Activated CD4-positive, alpha-beta T cell treated with anti-CD3 and anti-CD28 coated beads, Interleukin-2, amount 50 U/mL, for 24 hours (primary cell): ENCODE data around the gene AHCYL1.
A peak's percentile ranks its signal among the peaks of the same experiment; 100 is the strongest.

Experiments
- DNase-seq, 2 donors: peaks; one replicate each; pipeline ENCODE4 v3.0.0-alpha.2; 2020; ENCODE audit warnings: low read depth in 1 of 2, low spot score in 1 of 2

Gene AHCYL1

GRCh38 chr1:110059133-110059863 lies 74.7 kb downstream of the AHCYL1 start:
- DNase-seq: no peak

DNA sequence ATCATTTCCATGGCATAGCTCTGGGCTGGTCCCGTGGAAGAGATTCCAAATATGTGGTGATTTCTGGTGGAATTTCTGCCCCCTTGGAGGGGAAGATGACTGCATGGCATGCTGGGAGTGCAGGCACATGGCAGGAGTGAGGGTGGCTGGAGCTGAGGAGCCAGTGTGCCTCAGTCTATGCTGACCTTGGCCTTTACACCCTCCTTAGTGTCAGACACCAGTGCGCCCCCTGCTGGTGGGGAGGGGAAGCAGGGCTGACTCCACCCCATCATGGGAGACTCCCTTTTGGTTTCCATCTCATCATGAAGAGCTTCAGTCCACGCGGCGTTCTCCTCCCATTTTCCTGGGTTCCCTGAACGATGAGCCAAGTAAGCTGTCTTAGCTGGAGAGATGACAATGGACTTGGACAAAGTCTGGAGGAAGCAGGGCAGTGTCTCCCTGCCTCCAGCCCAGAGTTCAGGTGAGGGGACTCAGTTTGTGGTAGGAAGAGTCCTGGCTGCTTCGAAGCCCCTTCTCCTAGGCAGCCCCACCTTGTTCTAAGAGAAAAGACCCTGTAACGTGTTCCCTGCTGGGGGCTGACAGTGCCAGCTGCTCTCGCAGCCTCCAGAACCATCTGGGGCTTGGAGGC lies 75.6 kb downstream of the AHCYL1 start:
- DNase-seq: peak; percentile 55 to 63

- no peak for DNase-seq
Measured at GRCh38 chr1:110060662-110061060, 76.1 kb downstream of the AHCYL1 start.

GRCh38 chr1:110061341-110061740 lies 76.8 kb downstream of the AHCYL1 start:
- DNase-seq: no peak

DNA sequence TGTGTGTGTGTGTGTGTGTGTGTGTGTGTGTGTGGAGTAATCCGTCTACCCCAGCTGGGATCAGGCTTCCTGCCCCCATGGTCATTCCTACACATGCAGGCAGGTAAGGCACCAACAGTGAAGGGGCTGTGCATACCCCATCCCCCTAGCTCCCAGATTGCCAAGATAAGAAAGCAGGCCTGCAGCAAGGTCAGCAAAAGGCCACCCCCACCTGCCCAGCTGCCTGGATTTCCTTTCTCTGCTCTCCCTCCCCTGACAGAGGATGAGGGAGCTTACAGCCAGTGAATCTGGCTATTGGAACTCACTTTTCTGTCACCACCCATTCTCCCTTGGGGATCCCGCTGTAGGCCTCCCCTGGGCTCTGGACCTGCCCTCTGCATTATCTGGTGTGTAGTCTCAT lies 78.0 kb downstream of the AHCYL1 start:
- DNase-seq: no peak

GRCh38 chr1:110063781-110064180 lies 79.2 kb downstream of the AHCYL1 start:
- no peak for DNase-seq

- DNase-seq: no peak
Measured at GRCh38 chr1:110064576-110065337, 80.2 kb downstream of the AHCYL1 start.

GRCh38 chr1:110065841-110066240 lies 81.3 kb downstream of the AHCYL1 start:
- DNase-seq: no peak

DNA sequence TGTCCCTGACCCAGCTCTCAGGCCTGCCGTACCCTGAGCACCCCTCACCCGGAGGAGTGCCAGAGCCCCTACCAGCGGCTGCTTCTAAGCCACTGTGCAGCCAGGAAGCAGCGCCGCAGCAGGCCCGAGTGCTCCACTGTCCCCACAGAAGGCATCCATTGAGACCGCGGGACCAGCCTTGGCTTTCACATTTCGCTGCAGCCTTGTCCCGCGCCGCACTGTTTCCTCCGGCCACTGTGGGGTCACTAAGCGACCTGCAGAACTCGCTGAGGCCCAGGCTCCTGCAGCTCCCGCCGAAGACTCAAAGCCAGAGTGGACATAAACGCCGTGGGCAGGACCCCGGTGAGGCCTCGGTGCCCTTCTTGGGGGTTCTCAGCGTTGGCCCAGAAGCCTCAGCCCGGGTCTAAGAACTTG lies 82.9 kb downstream of the AHCYL1 start:
- no peak for DNase-seq

- DNase-seq: no peak
Measured at GRCh38 chr1:110067893-110068645, 83.5 kb downstream of the AHCYL1 start.

GRCh38 chr1:110068646-110069403 lies 84.3 kb downstream of the AHCYL1 start:
- DNase-seq: no peak

DNA sequence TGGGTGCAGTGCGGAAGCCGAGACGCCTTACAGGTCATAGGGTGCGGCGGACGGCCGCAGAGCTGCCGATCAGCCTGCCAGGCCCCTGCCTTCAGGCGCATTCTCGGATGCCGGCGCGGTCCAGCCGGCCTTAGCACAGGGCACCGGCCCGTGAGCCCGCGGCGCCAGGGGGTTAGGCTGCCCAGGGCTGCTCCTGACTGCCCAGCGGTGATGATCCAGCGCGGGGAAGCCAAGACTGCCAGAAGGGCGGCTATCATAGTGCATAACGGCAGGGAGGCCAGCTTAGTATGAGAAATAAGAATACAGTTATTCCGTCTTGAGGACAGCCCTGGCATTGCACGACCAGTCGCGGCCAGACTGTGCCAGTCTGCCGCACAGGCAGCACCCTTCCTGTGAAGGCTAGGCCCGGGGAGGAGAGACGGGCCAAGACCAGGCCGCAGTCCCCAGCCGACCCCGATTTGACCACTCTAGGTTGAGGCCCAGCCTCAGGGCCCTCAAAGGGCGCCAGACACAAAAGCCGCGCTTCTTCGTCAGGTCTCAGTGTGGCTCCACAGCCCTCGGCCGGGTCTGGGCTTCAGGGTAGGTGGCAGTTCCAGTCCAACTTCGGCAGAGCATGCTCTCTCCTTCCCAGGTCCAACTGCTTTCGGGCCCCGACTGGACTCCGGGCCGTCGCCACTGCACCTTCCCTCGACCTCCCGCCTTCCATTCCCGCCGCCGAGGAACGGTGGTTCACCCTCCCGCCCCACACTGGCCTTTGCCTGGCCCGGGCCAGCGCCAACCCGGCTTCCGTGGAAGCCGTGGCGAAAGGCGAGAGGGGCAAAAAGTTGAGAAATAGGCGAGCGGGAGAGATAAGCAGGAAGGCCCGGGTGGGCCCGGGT lies 85.1 kb downstream of the AHCYL1 start:
- DNase-seq: no peak

GRCh38 chr1:110070282-110070669 lies 85.7 kb downstream of the AHCYL1 start:
- no peak for DNase-seq

- DNase-seq: no peak
Measured at GRCh38 chr1:110070671-110071242, 86.2 kb downstream of the AHCYL1 start, which contains the start of gene ALX3. Gene ALX3, minus strand, starts transcription at chr1:110070672. Its CDS starts 60 bp downstream, at chr1:110070612.
